Mesothelial cell of epicardium (in vitro differentiated cells): ENCODE measurements around the gene HPCAL1. TPM values are rescaled to one million over a fixed set of nuclear protein-coding genes. Genes with fewer than 3 reads are reported as not detected.
A peak's percentile ranks its signal among the peaks of the same experiment; 100 is the strongest.

Experiments used
- DNase-seq, 2 experiments: peaks; one replicate each; pipeline ENCODE4 v3.0.0; 2021; ENCODE audit warnings: low spot score in 2 of 2; ENCODE audit not compliant: unreplicated experiment in 2 of 2
- H3K27ac Mint-ChIP-seq: 2 replicates; pipeline ENCODE4 v1.8.0; 2021; ENCODE audit warnings: mixed read lengths
- H3K27me3 Mint-ChIP-seq: 2 replicates; pipeline ENCODE4 v1.8.0; 2021; ENCODE audit warnings: low read depth, mixed read lengths
- H3K36me3 Mint-ChIP-seq: 2 replicates; pipeline ENCODE4 v1.8.0; 2021; ENCODE audit warnings: mixed read lengths
- H3K4me1 Mint-ChIP-seq: 2 replicates; pipeline ENCODE4 v1.8.0; 2021; ENCODE audit warnings: mixed read lengths
- H3K4me3 Mint-ChIP-seq: 2 replicates; pipeline ENCODE4 v1.8.0; 2021; ENCODE audit warnings: mild to moderate bottlenecking, moderate library complexity, mixed read lengths
- H3K9me3 Mint-ChIP-seq: 2 replicates; pipeline ENCODE4 v1.8.0; 2021; ENCODE audit warnings: mixed read lengths
- total RNA-seq: library from RNA; stranded (reverse); gene quantifications from 3 replicates; pipeline ENCODE4 v1.2.1, GENCODE V29; 2021
- TF ChIP-seq, protein P1 (sequence below): fragments of 200-600 bp; sonication (generic); IDR thresholded peaks from one replicate; pipeline ENCODE4 v1.5.0; 2021; ENCODE audit warnings: antibody characterized with exemption; ENCODE audit not compliant: unreplicated experiment

The HPCAL1 gene
- total RNA-seq, 1 donor from 2014 or later: 17.5 TPM

DNA sequence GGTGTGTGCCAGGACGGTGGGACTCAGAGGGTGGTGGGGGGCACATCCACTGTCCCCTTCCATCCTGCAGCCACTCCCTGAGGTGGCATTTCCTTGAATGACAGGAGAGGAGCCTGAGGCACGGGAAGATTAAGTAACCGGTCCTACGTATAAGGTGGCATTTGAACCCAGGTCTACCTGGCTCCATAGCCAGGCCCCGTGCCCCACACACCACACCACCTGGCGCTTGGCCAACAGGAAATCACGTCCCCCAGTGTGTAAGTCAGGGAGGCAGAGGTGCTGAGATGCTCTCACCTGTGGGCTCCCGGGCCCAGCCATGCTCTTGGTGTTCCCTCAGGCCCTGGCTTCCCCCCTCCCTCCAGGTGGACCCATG, 53.7 kb downstream of the HPCAL1 start:
- H3K27me3 Mint-ChIP-seq: no peaks in the 10 kb centered on the region
- TF ChIP-seq, protein P1, sequence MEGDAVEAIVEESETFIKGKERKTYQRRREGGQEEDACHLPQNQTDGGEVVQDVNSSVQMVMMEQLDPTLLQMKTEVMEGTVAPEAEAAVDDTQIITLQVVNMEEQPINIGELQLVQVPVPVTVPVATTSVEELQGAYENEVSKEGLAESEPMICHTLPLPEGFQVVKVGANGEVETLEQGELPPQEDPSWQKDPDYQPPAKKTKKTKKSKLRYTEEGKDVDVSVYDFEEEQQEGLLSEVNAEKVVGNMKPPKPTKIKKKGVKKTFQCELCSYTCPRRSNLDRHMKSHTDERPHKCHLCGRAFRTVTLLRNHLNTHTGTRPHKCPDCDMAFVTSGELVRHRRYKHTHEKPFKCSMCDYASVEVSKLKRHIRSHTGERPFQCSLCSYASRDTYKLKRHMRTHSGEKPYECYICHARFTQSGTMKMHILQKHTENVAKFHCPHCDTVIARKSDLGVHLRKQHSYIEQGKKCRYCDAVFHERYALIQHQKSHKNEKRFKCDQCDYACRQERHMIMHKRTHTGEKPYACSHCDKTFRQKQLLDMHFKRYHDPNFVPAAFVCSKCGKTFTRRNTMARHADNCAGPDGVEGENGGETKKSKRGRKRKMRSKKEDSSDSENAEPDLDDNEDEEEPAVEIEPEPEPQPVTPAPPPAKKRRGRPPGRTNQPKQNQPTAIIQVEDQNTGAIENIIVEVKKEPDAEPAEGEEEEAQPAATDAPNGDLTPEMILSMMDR: no peak
- DNase-seq: no peak
- H3K4me1 Mint-ChIP-seq: peaks cover 11% of the 10 kb centered on the region
- no peaks in the 10 kb centered on the region for H3K9me3 Mint-ChIP-seq
- no peak overlapping the region for H3K4me3 Mint-ChIP-seq
- H3K27ac Mint-ChIP-seq: no peak overlapping the region
- no peaks in the 10 kb centered on the region for H3K36me3 Mint-ChIP-seq

DNA sequence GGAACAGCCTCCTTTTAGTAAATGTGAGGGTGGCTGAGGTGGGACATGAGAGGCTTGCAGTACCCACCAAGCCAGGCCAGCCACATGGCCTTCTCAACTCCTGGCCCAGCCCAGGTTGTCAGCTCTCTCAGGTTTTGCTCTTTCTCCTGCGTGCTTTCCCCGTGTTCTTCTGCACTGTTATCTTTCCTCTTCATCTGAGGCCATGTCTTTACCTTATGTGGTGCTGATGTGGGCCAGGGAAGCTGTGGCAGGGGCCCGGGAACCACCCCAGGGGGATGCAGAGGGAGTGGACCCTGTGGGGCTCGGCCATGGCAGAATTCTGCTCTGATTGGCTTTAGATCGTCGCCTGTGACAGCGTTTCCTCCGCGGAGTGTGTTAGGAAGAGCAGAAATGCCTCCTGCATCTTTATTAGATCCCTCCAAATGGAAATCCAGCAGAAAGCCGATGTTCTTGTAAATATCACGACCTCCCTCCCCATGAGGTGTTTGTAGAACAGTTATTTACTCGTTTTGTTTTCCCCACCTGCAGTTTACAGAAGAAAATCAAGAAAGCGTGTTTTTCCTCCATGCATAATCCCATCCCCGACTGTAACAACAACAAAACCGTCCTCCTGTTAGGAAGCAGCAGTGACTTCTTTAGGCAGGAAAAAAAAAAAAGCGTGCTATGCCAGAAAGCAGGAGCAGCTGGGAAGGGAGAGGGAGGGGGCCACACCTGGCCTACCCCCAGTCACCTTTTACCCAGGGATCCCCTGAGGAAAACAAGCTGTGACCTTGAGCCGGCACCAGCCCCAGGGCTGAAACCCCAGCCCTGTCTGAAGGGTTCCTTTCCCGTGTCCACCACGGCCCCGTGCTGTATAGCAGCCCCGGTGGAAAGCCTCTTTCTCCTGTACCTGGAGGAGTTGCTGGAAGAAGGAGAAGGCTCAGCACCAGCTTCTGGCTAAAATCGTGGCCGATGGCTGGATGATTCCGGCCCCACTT, 54.8 kb downstream of the HPCAL1 start:
- Mint-ChIP-seq H3K9me3 (no peaks in the 10 kb centered on the region), H3K4me1 (peaks cover 11% of the 10 kb centered on the region), H3K27me3 (no peaks in the 10 kb centered on the region), H3K4me3 (no peak overlapping the region), H3K36me3 (no peaks in the 10 kb centered on the region), H3K27ac (no peak overlapping the region)
- DNase-seq: no peak
- TF ChIP-seq, protein P1: no peak

DNA sequence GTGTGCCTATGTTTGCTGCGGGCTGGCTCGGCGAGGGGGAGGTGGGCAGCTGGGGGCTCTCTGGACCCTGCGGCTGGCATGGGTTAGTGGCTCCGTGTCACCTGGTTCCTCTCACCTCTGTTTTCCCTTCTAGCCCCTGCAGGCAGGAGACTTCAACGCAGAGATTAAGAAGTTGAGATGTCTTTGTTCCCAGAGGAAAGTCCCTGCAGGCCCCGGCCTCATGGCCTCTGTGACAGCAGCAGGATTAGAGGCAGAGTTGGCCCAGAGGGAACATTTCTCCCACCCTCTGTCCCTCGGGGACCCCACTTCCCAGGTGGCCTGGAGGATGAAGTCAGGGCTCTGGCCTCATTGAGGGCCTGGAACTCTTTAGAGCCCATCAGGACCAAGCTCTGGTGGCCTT, 56.5 kb downstream of the HPCAL1 start:
- Mint-ChIP-seq H3K4me3 (no peak overlapping the region), H3K9me3 (no peaks in the 10 kb centered on the region), H3K4me1 (peaks cover 11% of the 10 kb centered on the region), H3K27ac (no peak overlapping the region), H3K36me3 (no peaks in the 10 kb centered on the region), H3K27me3 (no peaks in the 10 kb centered on the region)
- TF ChIP-seq, protein P1: no peak
- DNase-seq: no peak

- TF ChIP-seq, protein P1: no peak
- Mint-ChIP-seq H3K4me3 (no peak overlapping the region), H3K27me3 (no peaks in the 10 kb centered on the region), H3K36me3 (no peaks in the 10 kb centered on the region), H3K9me3 (no peaks in the 10 kb centered on the region), H3K4me1 (peaks cover 11% of the 10 kb centered on the region), H3K27ac (no peak overlapping the region)
- DNase-seq: no peak
These were observed 57.1 kb downstream of the HPCAL1 start for GRCh38 chr2:10359731-10360329.

DNA sequence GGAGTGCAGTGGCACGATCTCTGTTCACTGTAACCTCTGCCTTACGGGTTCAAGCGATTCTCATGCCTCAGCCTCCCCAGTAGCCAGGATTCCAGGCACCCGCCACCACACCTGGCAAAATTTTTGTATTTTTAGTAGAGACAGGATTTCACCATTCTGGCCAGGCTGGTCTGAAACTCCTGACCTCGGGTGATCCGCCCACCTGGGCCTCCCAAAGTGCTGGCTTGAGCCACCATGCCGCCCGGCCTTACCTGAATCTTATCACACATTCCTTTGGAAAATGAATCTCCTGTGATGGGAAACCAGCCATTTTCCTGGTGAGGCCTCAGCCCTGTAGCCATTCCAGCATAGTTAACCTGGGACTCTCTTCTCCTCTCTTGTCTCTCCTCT, 57.8 kb downstream of the HPCAL1 start:
- no peaks in the 10 kb centered on the region for H3K9me3 Mint-ChIP-seq
- H3K27me3 Mint-ChIP-seq: no peaks in the 10 kb centered on the region
- peaks cover 11% of the 10 kb centered on the region for H3K4me1 Mint-ChIP-seq
- H3K27ac Mint-ChIP-seq: peak overlapping the region; percentile 36
- DNase-seq: no peak
- H3K36me3 Mint-ChIP-seq: no peaks in the 10 kb centered on the region
- no peak overlapping the region for H3K4me3 Mint-ChIP-seq
- TF ChIP-seq, protein P1: no peak
